ENCODE measurements around the gene DLGAP1.

Gene DLGAP1

DNA sequence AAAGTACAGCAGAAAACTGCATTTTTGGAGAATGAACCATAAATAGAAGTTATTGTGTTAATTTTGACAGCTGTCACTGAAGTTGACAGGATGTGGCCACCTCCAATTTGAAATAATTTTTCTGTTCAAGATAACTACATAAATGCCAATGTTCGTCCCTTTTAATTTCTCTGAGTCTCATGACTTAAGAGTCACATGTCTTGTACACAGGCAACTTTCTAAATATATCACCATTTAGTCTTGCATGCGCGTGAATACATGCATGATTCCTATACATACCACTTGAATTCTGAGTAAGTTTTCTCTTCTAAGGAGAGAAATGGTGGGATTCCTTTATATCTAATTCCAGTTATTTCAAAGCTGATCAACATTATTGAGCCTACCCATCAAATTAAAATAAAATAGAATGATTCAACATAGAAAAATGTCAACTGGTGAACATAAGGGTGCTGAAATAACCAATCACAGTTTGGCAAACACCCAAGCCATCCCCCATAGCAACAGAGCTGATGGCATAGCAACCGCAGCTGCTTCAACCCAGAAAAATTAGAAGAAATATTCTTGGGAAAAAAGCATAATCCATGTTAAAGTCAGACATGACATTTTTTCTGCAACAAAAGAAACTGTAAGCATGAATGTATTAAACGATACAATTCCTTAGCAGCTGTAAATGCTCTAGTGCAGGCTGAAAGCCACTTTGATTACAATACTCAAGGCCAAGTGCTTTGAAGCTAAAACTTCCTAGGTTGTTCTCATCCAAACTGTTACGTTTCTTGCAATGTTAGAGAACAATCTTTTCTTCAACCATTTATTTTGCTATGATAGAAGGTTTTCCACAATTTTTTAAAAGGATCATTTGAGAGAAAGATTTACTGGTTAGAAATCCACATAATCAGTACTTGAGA is 282.7 kb downstream of the DLGAP1 start:
- DNase-seq (ENCODE audit: low read depth in 2 of 2): no peak

DNA sequence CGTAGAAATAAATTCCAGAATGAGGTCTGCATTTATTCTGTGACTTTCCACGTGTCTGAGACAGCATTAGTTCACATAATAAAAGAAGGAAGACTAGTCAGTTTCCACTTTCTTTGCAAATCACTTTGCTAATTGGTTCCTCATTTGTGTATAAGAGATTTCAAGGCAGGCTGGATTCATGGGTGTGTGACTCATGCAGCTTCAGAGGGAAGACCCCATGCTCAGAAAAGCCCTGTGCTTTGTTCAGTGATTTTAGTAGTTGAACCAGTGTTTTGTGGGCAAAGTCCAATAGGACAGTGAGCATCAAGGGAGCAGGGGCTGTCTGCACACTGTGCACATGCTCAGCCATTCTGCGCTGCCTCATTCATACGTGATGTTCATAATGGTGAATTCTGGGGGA is 297.8 kb downstream of the DLGAP1 start:
- no peak for DNase-seq (ENCODE audit: low read depth in 2 of 2)

GRCh38 chr18:4146797-4147196 is 308.3 kb downstream of the DLGAP1 start:
- no peak for DNase-seq (ENCODE audit: low read depth in 2 of 2)

- no peak for DNase-seq (ENCODE audit: low read depth in 2 of 2)
Measured at GRCh38 chr18:4144201-4144600, 310.9 kb downstream of the DLGAP1 start.

- no peak for DNase-seq (ENCODE audit: low read depth in 2 of 2)
Measured at GRCh38 chr18:4143585-4143984, 311.5 kb downstream of the DLGAP1 start.

DNA sequence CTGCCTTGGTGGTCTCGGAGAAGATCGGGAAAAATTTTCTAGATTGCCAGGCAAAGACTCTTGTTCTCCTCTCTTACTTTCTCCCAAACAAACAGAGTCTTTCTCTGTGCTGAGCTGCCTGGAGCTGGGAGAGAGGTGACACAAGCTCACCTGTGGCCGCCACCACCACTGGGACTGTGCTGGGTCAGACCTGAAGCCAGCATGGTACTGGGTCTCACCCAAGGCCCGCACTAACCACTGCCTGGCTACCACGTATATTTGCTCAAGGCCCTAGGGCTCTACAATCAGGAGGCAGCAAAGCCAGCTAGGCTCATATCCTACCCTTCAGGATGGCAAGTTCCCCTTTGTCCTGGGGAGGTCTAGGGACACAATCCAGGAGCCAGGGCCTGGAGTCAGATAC is 312.2 kb downstream of the DLGAP1 start:
- DNase-seq (ENCODE audit: low read depth in 2 of 2): no peak

DNA sequence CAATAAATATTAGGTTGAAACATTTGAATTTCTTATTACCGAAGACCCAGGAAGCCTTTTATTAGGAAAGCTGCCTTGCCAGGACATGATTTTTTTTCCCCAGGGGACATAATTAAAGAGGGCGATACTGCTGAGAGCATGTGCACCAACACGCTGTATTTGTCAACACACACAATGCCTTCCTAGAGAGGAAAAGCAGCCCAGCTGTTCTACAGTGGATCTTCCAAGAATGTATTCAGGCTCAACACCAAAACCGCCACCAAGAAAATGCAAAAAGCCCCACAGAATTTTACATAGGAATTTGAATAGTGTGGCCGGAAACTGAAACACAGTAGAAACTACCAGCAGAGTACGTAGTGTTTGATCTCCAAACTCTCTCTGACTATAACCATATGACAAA is 320.4 kb downstream of the DLGAP1 start:
- no peak for DNase-seq (ENCODE audit: low read depth in 2 of 2)

DNA sequence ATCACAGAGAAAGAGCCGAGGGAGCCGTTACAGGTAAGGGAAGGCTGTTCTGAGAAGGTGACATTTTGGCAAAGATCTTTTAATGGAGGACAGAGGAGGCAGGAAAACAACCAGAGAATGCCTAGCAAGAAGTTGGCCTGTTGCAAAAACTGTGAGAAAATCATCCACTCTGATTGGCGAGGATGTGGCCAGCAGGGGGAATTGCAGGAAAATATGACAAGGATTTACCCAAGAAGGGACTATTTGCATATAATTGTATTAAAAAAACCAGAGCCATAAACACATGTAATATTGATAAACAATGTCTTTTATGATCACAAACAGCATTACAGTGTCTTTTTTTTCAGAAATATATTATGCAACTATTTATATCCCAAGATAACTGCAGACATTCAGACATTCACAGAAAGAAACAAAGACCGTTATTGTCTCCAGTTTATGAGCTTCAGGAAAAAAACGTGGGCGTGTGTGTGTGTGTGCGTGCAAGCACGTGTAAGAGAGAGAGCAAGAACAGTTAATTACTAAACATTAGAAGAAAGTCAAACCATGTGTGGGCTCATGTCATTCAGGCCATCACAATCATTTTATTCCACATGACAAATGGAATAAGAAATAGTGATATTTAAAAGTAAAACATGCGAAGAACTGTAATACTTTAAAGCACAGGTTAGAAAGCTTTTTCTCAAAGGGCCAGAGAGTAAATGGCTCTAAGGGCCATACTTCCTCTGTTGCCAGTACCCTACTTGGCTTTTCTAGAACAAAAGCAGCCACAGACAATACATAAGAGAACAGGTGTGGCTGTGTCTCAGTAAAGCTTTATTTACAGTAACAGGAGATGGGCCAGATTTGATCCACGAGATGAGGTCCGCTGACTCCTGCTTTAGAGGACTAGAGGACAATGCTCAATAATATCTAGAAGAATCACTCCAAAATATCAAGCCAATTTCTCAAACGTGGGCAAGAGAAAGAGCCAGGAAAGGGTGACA is 324.1 kb downstream of the DLGAP1 start:
- DNase-seq (ENCODE audit: low read depth in 2 of 2): no peak

GRCh38 chr18:4126939-4127338 is 328.2 kb downstream of the DLGAP1 start:
- no peak for DNase-seq (ENCODE audit: low read depth in 2 of 2)

DNA sequence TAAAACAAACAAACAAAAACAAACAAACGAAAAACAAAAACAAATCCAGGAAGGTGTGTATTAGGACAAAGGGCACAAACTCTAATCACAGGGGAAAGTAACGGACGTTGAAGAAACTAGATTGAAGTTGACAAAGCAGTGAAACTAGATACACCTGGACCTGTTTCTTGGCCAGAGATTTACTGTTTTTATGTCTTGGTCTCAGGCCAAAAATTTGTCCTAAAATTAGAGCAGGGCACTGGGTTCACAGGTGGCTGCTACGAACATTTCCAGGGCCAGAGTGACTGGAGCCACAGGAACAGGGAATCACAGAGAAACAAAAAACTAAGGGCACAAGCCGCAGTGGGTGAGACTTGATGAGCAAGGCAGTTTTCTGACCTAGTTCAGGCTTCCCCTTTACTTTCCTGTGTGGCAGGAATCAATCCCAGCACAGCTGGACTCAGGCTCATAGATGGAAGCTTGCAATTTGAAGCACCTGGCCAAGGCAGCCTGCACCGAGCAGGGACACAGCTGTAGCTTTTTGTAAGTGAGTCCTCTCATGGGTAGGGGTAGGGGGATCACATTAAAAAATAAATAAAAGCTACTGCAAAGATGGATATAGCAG is 329.4 kb downstream of the DLGAP1 start:
- DNase-seq (ENCODE audit: low read depth in 2 of 2): no peak

GRCh38 chr18:4125224-4125623 is 329.9 kb downstream of the DLGAP1 start:
- DNase-seq (ENCODE audit: low read depth in 2 of 2): no peak

GRCh38 chr18:4119813-4120212 is 335.3 kb downstream of the DLGAP1 start:
- DNase-seq (ENCODE audit: low read depth in 2 of 2): no peak

DNA sequence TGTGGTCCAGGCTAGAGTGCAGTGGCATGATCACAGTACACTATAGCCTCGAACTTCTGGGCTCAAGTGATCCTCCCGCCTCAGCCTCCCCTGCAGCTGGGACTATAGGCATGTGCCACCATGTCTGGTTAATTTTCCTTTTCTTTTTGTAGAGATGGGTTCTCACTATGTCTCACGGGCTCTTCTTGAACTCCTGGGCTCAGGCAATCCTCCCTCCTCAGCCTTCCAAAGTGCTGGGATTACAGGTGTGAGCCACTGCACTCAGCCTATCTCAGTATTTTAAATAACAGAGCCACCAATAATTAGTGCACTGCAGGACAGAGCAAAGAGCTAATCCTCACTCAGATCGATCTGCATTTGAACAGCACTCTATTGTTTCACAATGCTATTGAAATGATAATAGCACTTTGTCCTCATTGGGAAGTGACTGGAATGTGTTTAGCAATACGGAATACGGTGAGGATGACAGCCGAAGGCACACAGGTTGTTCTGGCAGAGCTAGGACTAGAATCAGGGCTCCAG is 335.9 kb downstream of the DLGAP1 start:
- no peak for DNase-seq (ENCODE audit: low read depth in 2 of 2)

DNA sequence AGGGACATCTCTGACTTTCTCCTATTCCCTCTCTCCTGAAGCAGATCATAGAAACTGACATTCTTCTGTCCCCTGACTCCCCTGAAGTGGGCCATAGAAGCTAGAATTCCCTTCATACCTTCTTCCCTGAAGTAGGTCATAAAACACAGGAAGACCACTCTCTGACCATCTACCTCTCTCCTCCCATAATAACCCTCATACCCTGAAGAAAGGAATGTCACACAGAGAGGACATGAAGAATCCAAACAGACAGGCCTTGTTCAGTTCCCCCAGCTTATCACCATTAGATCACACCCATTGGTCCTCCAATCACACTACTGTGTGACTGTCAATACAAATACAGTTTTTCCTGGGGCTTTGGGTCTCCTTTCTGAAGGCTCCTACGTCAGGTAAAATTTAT is 347.1 kb downstream of the DLGAP1 start:
- no peak for DNase-seq (ENCODE audit: low read depth in 2 of 2)

GRCh38 chr18:4107049-4107467 is 348.0 kb downstream of the DLGAP1 start:
- DNase-seq (ENCODE audit: low read depth in 2 of 2): no peak

GRCh38 chr18:4106407-4107033 is 348.6 kb downstream of the DLGAP1 start:
- peak; percentile 31 to 38 for DNase-seq (ENCODE audit: low read depth in 2 of 2)

- no peak for DNase-seq (ENCODE audit: low read depth in 2 of 2)
Measured at GRCh38 chr18:4102901-4103300, 352.2 kb downstream of the DLGAP1 start.

GRCh38 chr18:4101009-4101408 is 354.1 kb downstream of the DLGAP1 start:
- no peak for DNase-seq (ENCODE audit: low read depth in 2 of 2)

GRCh38 chr18:4096486-4096885 is 358.6 kb downstream of the DLGAP1 start:
- no peak for DNase-seq (ENCODE audit: low read depth in 2 of 2)

GRCh38 chr18:4093676-4094075 is 361.4 kb downstream of the DLGAP1 start:
- no peak for DNase-seq (ENCODE audit: low read depth in 2 of 2)

DNA sequence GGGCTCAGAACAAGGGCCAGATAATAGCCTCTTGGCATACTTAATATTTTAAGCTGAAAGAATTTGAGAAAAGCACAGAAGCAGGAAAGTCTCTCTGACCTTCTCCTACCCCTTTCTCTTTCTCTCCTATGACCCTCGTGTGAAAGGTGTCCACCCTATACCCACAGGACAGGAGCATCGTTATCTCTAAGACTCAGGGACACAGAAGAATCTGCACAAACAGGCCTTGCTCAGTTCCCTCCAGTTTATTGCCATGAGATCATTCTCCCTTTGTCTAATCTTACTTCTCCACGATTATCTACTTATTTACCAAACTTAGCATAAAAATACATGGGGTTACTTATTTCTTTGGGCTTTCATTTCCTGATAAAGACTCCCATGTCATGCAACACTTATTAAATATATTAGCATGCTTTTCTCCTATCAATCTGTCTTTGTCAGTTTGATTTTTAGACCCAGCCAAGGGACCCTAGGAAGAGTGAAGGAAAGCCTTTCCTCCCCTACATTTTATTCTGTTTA is 370.7 kb downstream of the DLGAP1 start:
- no peak for DNase-seq (ENCODE audit: low read depth in 2 of 2)

Data from stimulated activated CD4-positive, alpha-beta T cell treated with anti-CD3 and anti-CD28 coated beads, Interleukin-15, amount 100 ng/mL, for 48 hours (primary cell).